K562 (cell line): ENCODE measurements around the gene NAV2. TPM values are rescaled to one million over a fixed set of nuclear protein-coding genes. Genes with fewer than 3 reads are reported as not detected.

Experiments
- ATAC-seq: fragments of 200-7000 bp; cut with Tn5 transposase; 3 replicates; pipeline ENCODE4 v1.9.1; 2020; ENCODE audit warnings: moderate library complexity
- BruUV-seq: library from RNA; stranded (reverse); fragments of 400-500 nt; replicated peaks from 2 replicates; lab custom pipeline; 2021; lab: Mats Ljungman, UMichigan
- CTCF ChIA-PET: fragments of 300-600 bp; formaldehyde crosslinking; extraction: SDS; loops from one replicate; lab custom pipeline; 2021; ENCODE audit warnings: low intra/inter-chr PET ratio; lab: Yijun Ruan, JAX
- POLR2A ChIA-PET: fragments of 300-600, 350-650 bp; sonication (Branson Sonifier 250); formaldehyde crosslinking; extraction: SDS; loops from one replicate; lab custom pipeline; 2021; ENCODE audit warnings: antibody characterized with exemption, inconsistent platforms; lab: Yijun Ruan, JAX
- DNase-seq, 4 experiments: peaks; one replicate each; pipeline versions ENCODE4 v3.0.0 to v3.0.0-alpha.2; 2011 to 2018; ENCODE audit warnings: low spot score in 3 of 4, mixed read lengths in 3 of 4; ENCODE audit errors: extremely low read depth in 1 of 4
- FAIRE-seq: peaks from 2 replicates; lab custom pipeline; 2011; peaks lifted over from hg19 to GRCh38; lab: Jason Lieb, UNC
- H2AFZ ChIP-seq: 2 replicates; pipeline ENCODE4 v1.6.0; 2011; ENCODE audit warnings: low read depth, low read length, control low read depth, inconsistent platforms
- H3K27ac ChIP-seq: fragments of 200-600 bp; 3 replicates; pipeline ENCODE4 v1.8.0; 2011; ENCODE audit warnings: low read depth, mild to moderate bottlenecking, control low read depth, inconsistent platforms, low read length, moderate library complexity, mixed read lengths; ENCODE audit errors: extremely low read depth
- H3K27me3 ChIP-seq, 2 experiments: fragments of 300-600 bp in 1 of 2; 2 replicates in 1 of 2; 3 replicates in 1 of 2; pipeline versions ENCODE4 v1.6.0 to v1.8.0; 2011; ENCODE audit warnings: inconsistent platforms in 2 of 2, low read length in 2 of 2, mild to moderate bottlenecking in 1 of 2, mixed read lengths in 1 of 2, moderate library complexity in 1 of 2; ENCODE audit not compliant: control insufficient read depth in 2 of 2, insufficient read depth in 2 of 2
- H3K36me3 ChIP-seq: fragments of 300-600 bp; 3 replicates; pipeline ENCODE4 v1.8.0; 2011; ENCODE audit warnings: mild to moderate bottlenecking, low read length, inconsistent platforms; ENCODE audit not compliant: control insufficient read depth, insufficient read depth
- H3K4me1 ChIP-seq, 2 experiments: fragments of 200-600 bp in 1 of 2; replicated peaks in 1 of 2; 2 replicates in 1 of 2; 3 replicates in 1 of 2; pipeline versions ENCODE4 v1.5.1 to v1.8.0; 2011; ENCODE audit warnings: inconsistent platforms in 2 of 2, low read length in 2 of 2, mild to moderate bottlenecking in 1 of 2, mixed read lengths in 1 of 2, moderate library complexity in 1 of 2; ENCODE audit not compliant: control insufficient read depth in 2 of 2, insufficient read depth in 2 of 2
- H3K4me2 ChIP-seq: 2 replicates; pipeline ENCODE4 v1.6.1; 2011; ENCODE audit warnings: low read length, control low read depth, inconsistent platforms, mixed read lengths; ENCODE audit not compliant: insufficient read depth
- H3K4me3 ChIP-seq: fragments of 200-600 bp; sonication (generic), shearing (Covaris generic); 2 replicates; pipeline ENCODE4 v1.5.1; 2016; ENCODE audit warnings: control low read depth, inconsistent platforms
- H3K79me2 ChIP-seq: fragments of 200-600 bp; 3 replicates; pipeline ENCODE4 v1.8.0; 2011; ENCODE audit warnings: low read length, inconsistent platforms; ENCODE audit not compliant: control insufficient read depth, insufficient read depth
- H3K9ac ChIP-seq, 2 experiments: 2 replicates each; pipeline versions ENCODE4 v1.6.0 to v1.6.1; 2011; ENCODE audit warnings: low read depth in 2 of 2, low read length in 2 of 2, control low read depth in 1 of 2, inconsistent platforms in 1 of 2, mild to moderate bottlenecking in 1 of 2, mixed read lengths in 1 of 2; ENCODE audit not compliant: insufficient read depth in 1 of 2
- H3K9me1 ChIP-seq: one replicate; pipeline ENCODE4 v1.6.0; 2011; ENCODE audit warnings: inconsistent platforms, mild to moderate bottlenecking, low read length, moderate library complexity; ENCODE audit not compliant: control insufficient read depth, insufficient read depth
- H3K9me3 ChIP-seq: replicated peaks from 2 replicates; pipeline ENCODE4 v1.5.1; 2011; ENCODE audit warnings: low read depth, low read length, inconsistent platforms; ENCODE audit not compliant: control insufficient read depth, insufficient read depth
- H4K20me1 ChIP-seq: replicated peaks from 2 replicates; pipeline ENCODE4 v1.6.1; 2011; ENCODE audit warnings: low read length, inconsistent platforms, mixed read lengths; ENCODE audit not compliant: control insufficient read depth, insufficient read depth
- ARID1B ChIP-seq: fragments of 450-650 bp; IDR thresholded peaks from 2 replicates; pipeline ENCODE4 v1.6.1; 2016; ENCODE audit warnings: antibody characterized with exemption, mild to moderate bottlenecking, inconsistent platforms
- CAMTA2 ChIP-seq: fragments of 250-450 bp; sonication (Bioruptor Pico); conservative IDR thresholded peaks from 2 replicates; pipeline ENCODE4 v1.5.1; 2022
- FOXM1 ChIP-seq, 2 experiments: fragments of 450-650 bp in 1 of 2; sonication (generic) in 1 of 2; formaldehyde crosslinking in 1 of 2; IDR thresholded peaks; 2 replicates each; pipeline versions ENCODE4 v1.6.1 to v1.9.0; 2017 to 2022; ENCODE audit warnings: low read depth in 2 of 2, mild to moderate bottlenecking in 2 of 2, missing genetic modification reagents in 1 of 2, moderate library complexity in 1 of 2
- MEF2A ChIP-seq: IDR thresholded peaks from 2 replicates; pipeline ENCODE4 v1.6.1; 2011; ENCODE audit warnings: low read depth, mild to moderate bottlenecking, low read length, moderate library complexity; ENCODE audit not compliant: control insufficient read depth
- NFRKB ChIP-seq: fragments of 450-650 bp; IDR thresholded peaks from 2 replicates; pipeline ENCODE4 v1.6.1; 2016; ENCODE audit warnings: low read depth
- NR2C2 ChIP-seq, 2 experiments: fragments of 200-800 bp in 1 of 2; sonication (Bioruptor generic) in 1 of 2; sonication (generic) in 1 of 2; formaldehyde crosslinking in 1 of 2; IDR thresholded peaks; 2 replicates each; pipeline versions ENCODE4 v1.6.1 to v1.8.0; 2016 to 2022; ENCODE audit warnings: mild to moderate bottlenecking in 1 of 2, missing compliant biosample characterization in 1 of 2, missing genetic modification characterization in 1 of 2, missing genetic modification reagents in 1 of 2
- PRPF4 ChIP-seq: fragments of 200-400 bp; formaldehyde crosslinking; IDR thresholded peaks from one replicate; pipeline ENCODE4 v1.6.1; 2017; ENCODE audit warnings: low read length, low read depth, mild to moderate bottlenecking; ENCODE audit not compliant: insufficient read depth, poor library complexity, severe bottlenecking
- TGIF2 ChIP-seq: sonication (generic); formaldehyde crosslinking; IDR thresholded peaks from 2 replicates; pipeline ENCODE4 v1.8.1; 2022; ENCODE audit warnings: mild to moderate bottlenecking, missing genetic modification reagents, moderate library complexity
- ZNF311 ChIP-seq: fragments of 250-450 bp; sonication (Bioruptor Pico); IDR thresholded peaks from 2 replicates; pipeline ENCODE4 v1.4.0; 2020; ENCODE audit warnings: mild to moderate bottlenecking, moderate library complexity
- ZNF57 ChIP-seq: fragments of 450-650 bp; formaldehyde crosslinking; IDR thresholded peaks from 2 replicates; pipeline ENCODE4 v1.4.0; 2020; ENCODE audit warnings: mild to moderate bottlenecking, moderate library complexity
- WGBS: fragments of 100-300 bp; shearing (Covaris generic); methylation state at CpG from one replicate; pipeline ENCODE4 v1.1.6; 2016; ENCODE audit warnings: low coverage, mixed read lengths; ENCODE audit not compliant: insufficient coverage; ENCODE audit errors: missing lambda C conversion rate; 5-methylcytosine and 5-hydroxymethylcytosine counted together
- in situ Hi-C: fragments of 300-500 bp; cut with MboI; formaldehyde crosslinking; loops from 4 replicates; pipeline ENCODE4 v1.15.0; 2018; ENCODE audit warnings: inconsistent platforms, mixed read lengths
- intact Hi-C: fragments of 100-400 bp; cut with micrococcal nuclease; formaldehyde crosslinking; loops from 2 replicates; pipeline ENCODE4 v1.14.2; 2022
- polyA plus RNA-seq, 8 experiments: library from polyadenylated mRNA; depleted of rRNA in 4 of 8; stranded (reverse) in 5 of 8; unstranded in 3 of 8; fragments of >200 nt; fragmentation: Nextera tagmentation in 2 of 8; fragmentation: Illumina TruSeq in 1 of 8; extraction: Ambion mirVana in 2 of 8; extraction: Trizol in 1 of 8; gene quantifications; 2 replicates each; pipeline versions ENCODE4 v1.2.1 to v1.2.3, GENCODE V29; 2011 to 2014; ENCODE audit warnings: inconsistent platforms in 1 of 8, missing spikeins in 1 of 8
- total RNA-seq, 7 experiments: library from RNA; depleted of rRNA in 6 of 7; stranded (reverse); fragments of >200 nt in 6 of 7; fragmentation: Illumina TruSeq in 2 of 7; extraction: Trizol in 2 of 7; gene quantifications; 2 replicates each; pipeline versions ENCODE4 v1.2.1 to v1.2.3, GENCODE V29; 2011 to 2021; ENCODE audit warnings: low replicate concordance in 1 of 7
- TF ChIP-seq, protein P1 (sequence below): fragments of 250-450 bp; sonication (Bioruptor Pico); IDR thresholded peaks from 2 replicates; pipeline ENCODE4 v1.5.1; 2021; ENCODE audit warnings: mild to moderate bottlenecking
- TF ChIP-seq, protein P2 (sequence below): sonication (generic); formaldehyde crosslinking; IDR thresholded peaks from 2 replicates; pipeline ENCODE4 v1.9.0; 2022; ENCODE audit warnings: mild to moderate bottlenecking, missing genetic modification reagents
- TF ChIP-seq, protein P3 (sequence below): fragments of 250-450 bp; sonication (Bioruptor Pico); IDR thresholded peaks from 2 replicates; pipeline ENCODE4 v1.5.0; 2020; ENCODE audit warnings: mild to moderate bottlenecking, borderline replicate concordance
- TF ChIP-seq, protein P4 (sequence below): fragments of 250-450 bp; sonication (Bioruptor Pico); IDR thresholded peaks from 2 replicates; pipeline ENCODE4 v1.8.0; 2021; ENCODE audit warnings: mild to moderate bottlenecking, moderate library complexity

The NAV2 gene
- total and polyA plus RNA-seq, 9 of the 15 experiments (the other 6 are each of a cell fraction or from before 2014, with no cell fraction given) = 0.03 to 0.35 (median 0.05) TPM

DNA sequence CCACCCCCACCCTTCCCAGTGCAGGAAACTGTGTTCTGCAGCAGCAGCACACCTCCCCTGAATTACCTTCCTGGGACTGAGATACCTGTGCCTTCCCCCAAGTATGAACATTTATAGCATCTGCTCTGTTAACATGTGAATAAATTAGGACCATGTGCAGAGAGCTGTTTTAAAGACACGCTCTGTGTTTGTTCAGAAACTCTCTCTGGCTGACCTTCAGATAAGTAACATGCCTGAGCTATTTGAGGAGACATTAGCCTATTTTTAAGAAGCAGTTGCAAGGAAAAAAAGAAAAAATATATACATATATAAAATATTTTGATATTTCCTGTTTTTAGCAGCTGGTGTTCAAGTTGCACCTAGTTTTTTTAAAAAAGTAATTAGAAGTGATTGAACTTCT is 5.4 kb downstream of the NAV2 start (continued):
- TF ChIP-seq CAMTA2 (CRISPR knock-in tag) = no peak
- TF ChIP-seq FOXM1 (IDR thresholded peaks at IDR 0.05; ENCODE audit: low read depth) = no peak
- TF ChIP-seq FOXM1 (CRISPR knock-in tag; IDR thresholded peaks at IDR 0.05; ENCODE audit: low read depth) = no peak
- TF ChIP-seq MEF2A = no peak

DNA sequence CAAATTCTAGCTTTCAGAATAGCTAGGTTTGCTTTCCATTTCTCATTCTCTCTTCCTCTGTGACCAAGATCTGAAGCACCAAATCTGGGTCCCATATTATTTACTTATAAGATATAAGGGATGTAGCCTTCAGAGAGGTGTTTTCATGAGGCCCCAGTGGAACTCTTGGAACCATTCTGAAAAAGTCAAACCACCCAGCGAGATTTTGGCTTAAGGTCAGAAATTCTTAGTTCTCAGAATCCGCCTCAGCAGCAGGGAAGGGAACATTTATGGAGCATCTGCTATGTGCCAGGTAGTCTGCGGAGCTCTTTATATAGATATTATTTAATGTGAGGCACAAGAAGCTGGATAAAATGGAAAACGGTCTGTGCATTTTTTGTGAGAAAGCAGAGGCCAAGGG is 6.3 kb downstream of the NAV2 start:
- no TSS peak for BruUV-seq
- POLR2A ChIA-PET = no interaction called here
- H3K27ac ChIP-seq = no peak overlapping the region
- no peaks in the 10 kb centered on the region for H3K79me2 ChIP-seq
- peaks cover 9 to 11% of the 10 kb centered on the region in 2 experiments for H3K4me1 ChIP-seq
- CTCF ChIA-PET = no interaction called here
- WGBS = 0% methylated on average over 4 of the region's 4 CpGs
- FAIRE-seq (no peak), ATAC-seq (no peak), DNase-seq (no peak)
- peaks cover 14% of the 10 kb centered on the region for H4K20me1 ChIP-seq
- H3K9me3 ChIP-seq = no peaks in the 10 kb centered on the region
- H3K4me2 ChIP-seq = no peak overlapping the region
- no peak overlapping the region for H2AFZ ChIP-seq
- H3K27me3 ChIP-seq = peaks cover 2 to 22% of the 10 kb centered on the region in 2 experiments; a peak in 4 of 5 replicates
- no peaks in the 10 kb centered on the region for H3K9me1 ChIP-seq
- intact Hi-C loops (no loop called here), in situ Hi-C loops (no loop called here)
- no peak for TF ChIP-seq ZNF311 (CRISPR knock-in tag)
- no peak for TF ChIP-seq ARID1B
- TF ChIP-seq, protein P1, sequence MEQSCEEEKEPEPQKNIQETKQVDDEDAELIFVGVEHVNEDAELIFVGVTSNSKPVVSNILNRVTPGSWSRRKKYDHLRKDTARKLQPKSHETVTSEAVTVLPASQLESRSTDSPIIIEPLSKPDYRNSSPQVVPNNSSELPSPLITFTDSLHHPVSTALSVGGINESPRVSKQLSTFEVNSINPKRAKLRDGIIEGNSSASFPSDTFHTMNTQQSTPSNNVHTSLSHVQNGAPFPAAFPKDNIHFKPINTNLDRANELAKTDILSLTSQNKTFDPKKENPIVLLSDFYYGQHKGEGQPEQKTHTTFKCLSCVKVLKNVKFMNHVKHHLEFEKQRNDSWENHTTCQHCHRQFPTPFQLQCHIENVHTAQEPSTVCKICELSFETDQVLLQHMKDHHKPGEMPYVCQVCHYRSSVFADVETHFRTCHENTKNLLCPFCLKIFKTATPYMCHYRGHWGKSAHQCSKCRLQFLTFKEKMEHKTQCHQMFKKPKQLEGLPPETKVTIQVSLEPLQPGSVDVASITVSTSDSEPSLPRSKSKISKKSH (CRISPR knock-in tag) = no peak
- TF ChIP-seq, protein P2, sequence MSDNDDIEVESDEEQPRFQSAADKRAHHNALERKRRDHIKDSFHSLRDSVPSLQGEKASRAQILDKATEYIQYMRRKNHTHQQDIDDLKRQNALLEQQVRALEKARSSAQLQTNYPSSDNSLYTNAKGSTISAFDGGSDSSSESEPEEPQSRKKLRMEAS (CRISPR knock-in tag) = no peak
- no peak for TF ChIP-seq ZNF57 (CRISPR knock-in tag)
- no peak for TF ChIP-seq NFRKB
- no peak for TF ChIP-seq TGIF2
- no peak for TF ChIP-seq NR2C2 (CRISPR knock-in tag; IDR thresholded peaks at IDR 0.05)
- no peak for TF ChIP-seq NR2C2 (tag; IDR thresholded peaks at IDR 0.05)
- TF ChIP-seq, protein P3, sequence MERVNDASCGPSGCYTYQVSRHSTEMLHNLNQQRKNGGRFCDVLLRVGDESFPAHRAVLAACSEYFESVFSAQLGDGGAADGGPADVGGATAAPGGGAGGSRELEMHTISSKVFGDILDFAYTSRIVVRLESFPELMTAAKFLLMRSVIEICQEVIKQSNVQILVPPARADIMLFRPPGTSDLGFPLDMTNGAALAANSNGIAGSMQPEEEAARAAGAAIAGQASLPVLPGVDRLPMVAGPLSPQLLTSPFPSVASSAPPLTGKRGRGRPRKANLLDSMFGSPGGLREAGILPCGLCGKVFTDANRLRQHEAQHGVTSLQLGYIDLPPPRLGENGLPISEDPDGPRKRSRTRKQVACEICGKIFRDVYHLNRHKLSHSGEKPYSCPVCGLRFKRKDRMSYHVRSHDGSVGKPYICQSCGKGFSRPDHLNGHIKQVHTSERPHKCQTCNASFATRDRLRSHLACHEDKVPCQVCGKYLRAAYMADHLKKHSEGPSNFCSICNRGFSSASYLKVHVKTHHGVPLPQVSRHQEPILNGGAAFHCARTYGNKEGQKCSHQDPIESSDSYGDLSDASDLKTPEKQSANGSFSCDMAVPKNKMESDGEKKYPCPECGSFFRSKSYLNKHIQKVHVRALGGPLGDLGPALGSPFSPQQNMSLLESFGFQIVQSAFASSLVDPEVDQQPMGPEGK (CRISPR knock-in tag) = no peak
- TF ChIP-seq, protein P4, sequence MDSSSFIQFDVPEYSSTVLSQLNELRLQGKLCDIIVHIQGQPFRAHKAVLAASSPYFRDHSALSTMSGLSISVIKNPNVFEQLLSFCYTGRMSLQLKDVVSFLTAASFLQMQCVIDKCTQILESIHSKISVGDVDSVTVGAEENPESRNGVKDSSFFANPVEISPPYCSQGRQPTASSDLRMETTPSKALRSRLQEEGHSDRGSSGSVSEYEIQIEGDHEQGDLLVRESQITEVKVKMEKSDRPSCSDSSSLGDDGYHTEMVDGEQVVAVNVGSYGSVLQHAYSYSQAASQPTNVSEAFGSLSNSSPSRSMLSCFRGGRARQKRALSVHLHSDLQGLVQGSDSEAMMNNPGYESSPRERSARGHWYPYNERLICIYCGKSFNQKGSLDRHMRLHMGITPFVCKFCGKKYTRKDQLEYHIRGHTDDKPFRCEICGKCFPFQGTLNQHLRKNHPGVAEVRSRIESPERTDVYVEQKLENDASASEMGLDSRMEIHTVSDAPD (CRISPR knock-in tag) = no peak
- no peak for TF ChIP-seq PRPF4
- H3K9ac ChIP-seq = no peak overlapping the region
- H3K36me3 ChIP-seq = no peaks in the 10 kb centered on the region
- H3K4me3 ChIP-seq = no peak overlapping the region
